HepG2 (cell line): Measurements from ENCODE around the gene AHNAK. TPM values are rescaled to one million over a fixed set of nuclear protein-coding genes. Genes with fewer than 3 reads are reported as not detected.

Source experiments
- ATAC-seq: fragments of 200-7000 bp; cut with Tn5 transposase; 3 replicates; pipeline ENCODE4 v1.9.1; 2020; ENCODE audit warnings: mild to moderate bottlenecking, moderate library complexity
- BruUV-seq: library from RNA; stranded (reverse); fragments of 400-500 nt; replicated peaks from 2 replicates; lab custom pipeline; 2021; lab: Mats Ljungman, UMichigan
- CTCF ChIA-PET: fragments of 300-600 bp; formaldehyde crosslinking; extraction: SDS; loops from one replicate; lab custom pipeline; 2021; ENCODE audit warnings: low total read pairs, inconsistent platforms, low intra/inter-chr PET ratio; lab: Yijun Ruan, JAX
- POLR2A ChIA-PET: fragments of 350-600 bp; sonication (Branson Sonifier 250); formaldehyde crosslinking; loops from one replicate; lab custom pipeline; 2020; ENCODE audit warnings: antibody characterized with exemption, inconsistent platforms; lab: Yijun Ruan, JAX
- DNase-seq: peaks from one replicate; pipeline ENCODE4 v3.0.0-alpha.2; 2015; ENCODE audit warnings: low spot score
- FAIRE-seq: peaks from 3 replicates; lab custom pipeline; 2011; peaks lifted over from hg19 to GRCh38; lab: Jason Lieb, UNC
- H2AFZ ChIP-seq: one replicate; pipeline ENCODE4 v1.6.1; 2011; ENCODE audit warnings: low read length, inconsistent platforms
- H3K27ac ChIP-seq: fragments of 300-600 bp; 3 replicates; pipeline ENCODE4 v1.8.0; 2011; ENCODE audit warnings: mixed run types, mild to moderate bottlenecking, mixed read lengths, low read length, inconsistent platforms; ENCODE audit not compliant: insufficient read depth; ENCODE audit errors: extremely low read length
- H3K27me3 ChIP-seq, 2 experiments: fragments of 200-600 bp in 1 of 2; 2 replicates in 1 of 2; 3 replicates in 1 of 2; pipeline versions ENCODE4 v1.6.0 to v1.8.0; 2011; ENCODE audit warnings: low read length in 2 of 2, mild to moderate bottlenecking in 2 of 2, moderate library complexity in 2 of 2, inconsistent platforms in 1 of 2; ENCODE audit not compliant: insufficient read depth in 2 of 2, control insufficient read depth in 1 of 2
- H3K36me3 ChIP-seq, 2 experiments: fragments of 200-600 bp in 1 of 2; replicated peaks in 1 of 2; 2 replicates in 1 of 2; 3 replicates in 1 of 2; pipeline versions ENCODE4 v1.5.1 to v1.8.0; 2011; ENCODE audit warnings: low read length in 2 of 2, inconsistent platforms in 1 of 2; ENCODE audit not compliant: insufficient read depth in 2 of 2, control insufficient read depth in 1 of 2
- H3K4me1 ChIP-seq: 2 replicates; pipeline ENCODE4 v1.5.1; 2012; ENCODE audit warnings: low read length, inconsistent platforms; ENCODE audit not compliant: insufficient read depth
- H3K4me2 ChIP-seq: 2 replicates; pipeline ENCODE4 v1.6.0; 2011; ENCODE audit warnings: low read depth, low read length, inconsistent platforms
- H3K4me3 ChIP-seq, 3 experiments: fragments of 200-600 bp in 1 of 3; sonication (generic), shearing (Covaris generic) in 1 of 3; replicated peaks in 1 of 3; 2 replicates each; pipeline ENCODE4 v1.5.1; 2011 to 2016; ENCODE audit warnings: low read length in 3 of 3, inconsistent platforms in 2 of 3, low read depth in 2 of 3, mild to moderate bottlenecking in 2 of 3, control low read depth in 1 of 3, mixed read lengths in 1 of 3; ENCODE audit not compliant: insufficient read depth in 1 of 3
- H3K79me2 ChIP-seq: one replicate; pipeline ENCODE4 v1.6.1; 2011; ENCODE audit warnings: low read length, inconsistent platforms; ENCODE audit not compliant: insufficient read depth
- H3K9ac ChIP-seq: 2 replicates; pipeline ENCODE4 v1.6.0; 2011; ENCODE audit warnings: mild to moderate bottlenecking, low read depth, low read length, inconsistent platforms; ENCODE audit not compliant: insufficient read depth
- H3K9me3 ChIP-seq: 2 replicates; pipeline ENCODE4 v1.5.1; 2012; ENCODE audit warnings: mild to moderate bottlenecking, low read length
- H4K20me1 ChIP-seq: 2 replicates; pipeline ENCODE4 v1.6.0; 2011; ENCODE audit warnings: inconsistent platforms, mild to moderate bottlenecking, low read length, moderate library complexity; ENCODE audit not compliant: insufficient read depth
- BRF2 ChIP-seq: sonication (generic); formaldehyde crosslinking; IDR thresholded peaks from 2 replicates; pipeline ENCODE4 v1.8.1; 2022; ENCODE audit warnings: mild to moderate bottlenecking, missing genetic modification reagents
- DPF2 ChIP-seq: sonication (generic); formaldehyde crosslinking; IDR thresholded peaks from 2 replicates; pipeline ENCODE4 v1.4.0; 2020; ENCODE audit warnings: mild to moderate bottlenecking, low read depth, missing genetic modification reagents, borderline replicate concordance
- EEA1 ChIP-seq: sonication (generic); formaldehyde crosslinking; IDR thresholded peaks from 2 replicates; pipeline ENCODE4 v1.5.1; 2020; ENCODE audit warnings: mild to moderate bottlenecking, missing genetic modification reagents, borderline replicate concordance
- ESRRA ChIP-seq: sonication (generic); formaldehyde crosslinking; IDR thresholded peaks from 2 replicates; pipeline ENCODE4 v1.5.1; 2020; ENCODE audit warnings: mild to moderate bottlenecking, low read depth, missing genetic modification reagents
- HMG20B ChIP-seq: conservative IDR thresholded peaks from 2 replicates; pipeline ENCODE4 v1.6.1; 2016; ENCODE audit warnings: missing genetic modification reagents, missing compliant biosample characterization
- HMGXB4 ChIP-seq, 2 experiments: sonication (generic) in 1 of 2; formaldehyde crosslinking in 1 of 2; IDR thresholded peaks; 2 replicates each; pipeline versions ENCODE4 v1.4.0 to v1.6.1; 2018 to 2020; ENCODE audit warnings: missing genetic modification reagents in 2 of 2, borderline replicate concordance in 1 of 2, low read depth in 1 of 2, mild to moderate bottlenecking in 1 of 2, missing biosample characterization in 1 of 2
- POLR2AphosphoS2 ChIP-seq: IDR thresholded peaks from 2 replicates; pipeline ENCODE4 v1.6.1; 2011; ENCODE audit warnings: low read depth, low read length, improper control_type of control experiment
- SOX5 ChIP-seq: IDR thresholded peaks from 2 replicates; pipeline ENCODE4 v1.6.1; 2016; ENCODE audit warnings: borderline replicate concordance
- ZFP91 ChIP-seq: sonication (generic); formaldehyde crosslinking; IDR thresholded peaks from 2 replicates; pipeline ENCODE4 v1.9.0; 2022; ENCODE audit warnings: missing genetic modification reagents, mild to moderate bottlenecking, borderline replicate concordance
- ZMAT3 ChIP-seq: sonication (generic); formaldehyde crosslinking; conservative IDR thresholded peaks from 2 replicates; pipeline ENCODE4 v1.7.0; 2021; ENCODE audit warnings: missing genetic modification reagents
- ZNF281 ChIP-seq: sonication (generic); formaldehyde crosslinking; IDR thresholded peaks from 2 replicates; pipeline ENCODE4 v1.4.0; 2020; ENCODE audit warnings: missing genetic modification reagents, borderline replicate concordance
- ZNF354B ChIP-seq: sonication (generic); formaldehyde crosslinking; IDR thresholded peaks from 2 replicates; pipeline ENCODE4 v1.8.0; 2022; ENCODE audit warnings: mild to moderate bottlenecking, missing genetic modification reagents
- ZNF484 ChIP-seq: sonication (generic); formaldehyde crosslinking; IDR thresholded peaks from 2 replicates; pipeline ENCODE4 v1.5.1; 2020; ENCODE audit warnings: mild to moderate bottlenecking, low read depth, missing genetic modification reagents, borderline replicate concordance
- ZNF510 ChIP-seq: sonication (generic); formaldehyde crosslinking; IDR thresholded peaks from 2 replicates; pipeline ENCODE4 v1.4.0; 2020; ENCODE audit warnings: low read depth, mild to moderate bottlenecking, missing genetic modification reagents
- ZNF746 ChIP-seq: sonication (generic); formaldehyde crosslinking; IDR thresholded peaks from 2 replicates; pipeline ENCODE4 v1.8.0; 2022; ENCODE audit warnings: mild to moderate bottlenecking, missing genetic modification reagents
- WGBS: methylation state at CpG from one replicate; pipeline ENCODE4 v1.1.6; 2017; ENCODE audit warnings: low lambda C conversion rate; 5-methylcytosine and 5-hydroxymethylcytosine counted together
- in situ Hi-C: cut with HindIII; loops from 2 replicates; pipeline ENCODE4 v1.10.0; 2017; ENCODE audit warnings: low pct_unique_long_range_greater_than_20kb; ENCODE audit not compliant: extremely low pct_ligation_motif_present
- intact Hi-C: fragments of 100-400 bp; cut with micrococcal nuclease; formaldehyde crosslinking; loops from one replicate; pipeline ENCODE4 v1.10.0; 2022; ENCODE audit not compliant: unreplicated experiment
- polyA plus RNA-seq, 8 experiments: library from polyadenylated mRNA; depleted of rRNA in 3 of 8; stranded (reverse) in 7 of 8; unstranded in 1 of 8; fragments of >200 nt; fragmentation: Illumina TruSeq in 4 of 8; extraction: Trizol in 4 of 8; gene quantifications; 2 replicates each; pipeline versions ENCODE4 v1.2.1 to v1.2.3, GENCODE V29; 2011 to 2016; ENCODE audit warnings: low read depth in 4 of 8, missing spikeins in 1 of 8, mixed read lengths in 1 of 8; ENCODE audit not compliant: insufficient read depth in 1 of 8
- total RNA-seq, 5 experiments: library from RNA; depleted of rRNA; stranded (reverse); fragments of >200 nt; fragmentation: Illumina TruSeq; extraction: Trizol; gene quantifications; 2 replicates each; pipeline ENCODE4 v1.2.3, GENCODE V29; 2016; ENCODE audit warnings: low read depth in 1 of 5

The AHNAK gene
- total and polyA plus RNA-seq, 2 of the 13 experiments (the other 11 are each of a cell fraction or from before 2014, with no cell fraction given): 23.4 to 25.0 TPM

- intact Hi-C loops: no loop called here
- H4K20me1 ChIP-seq: peaks cover 8% of the 10 kb centered on the region; the same call in 1 of the 2 replicates
- FAIRE-seq (peak; percentile 18), DNase-seq (no peak), ATAC-seq (peak; percentile 27)
- H3K9me3 ChIP-seq: no peaks in the 10 kb centered on the region
- CTCF ChIA-PET: no interaction called here
- peaks cover 56% of the 10 kb centered on the region for H3K4me1 ChIP-seq
- H3K9ac ChIP-seq: peak overlapping the region; percentile 98
- H3K27ac ChIP-seq: peak overlapping the region; percentile 85
- H3K4me3 ChIP-seq: peak overlapping the region; percentile 74 to 83 (median 77)
- H2AFZ ChIP-seq: no peak overlapping the region
- peak overlapping the region; percentile 89 for H3K4me2 ChIP-seq
- in situ Hi-C loops: no loop called here
- 21% methylated on average over 22 of the region's 33 CpGs for WGBS
- peaks cover 60% of the 10 kb centered on the region for H3K79me2 ChIP-seq
- H3K36me3 ChIP-seq: peaks cover 16 to 58% of the 10 kb centered on the region in 2 experiments
- POLR2A ChIA-PET: interaction anchor here (0.6 to 5.0 kb wide), 47 partner anchors 8 to 267 kb away, joined by 3 to 160 read pairs (median 6); partner anchors contain the start of genes AHNAK, B3GAT3, C11orf98 and CSKMT
- TSS peak; percentile 84 for BruUV-seq
- H3K27me3 ChIP-seq: no peaks in the 10 kb centered on the region; a peak in 1 of 5 replicates
- no peak for TF ChIP-seq ZNF484 (CRISPR knock-in tag)
- TF ChIP-seq HMGXB4 (CRISPR knock-in tag; IDR thresholded peaks at IDR 0.05; ENCODE audit: borderline replicate concordance in 1 of 2, low read depth in 1 of 2): 0 out of 4 replicates have a peak, but pooled peaks of 1 of the 2 experiments have one; percentile 11
- no peak for TF ChIP-seq ZMAT3 (CRISPR knock-in tag)
- no peak for TF ChIP-seq EEA1 (CRISPR knock-in tag)
- TF ChIP-seq ZNF281 (CRISPR knock-in tag): no peak
- TF ChIP-seq DPF2 (CRISPR knock-in tag): no peak
- no peak for TF ChIP-seq ZNF354B
- TF ChIP-seq ZNF510 (CRISPR knock-in tag): 0 out of 2 replicates have a peak, but pooled peaks have one; percentile 49
- TF ChIP-seq BRF2 (CRISPR knock-in tag): no peak
- TF ChIP-seq POLR2AphosphoS2: no peak
- TF ChIP-seq SOX5 (CRISPR knock-in tag): no peak
- peak; percentile 46; the same call in 1 of the 2 replicates for TF ChIP-seq ZNF746 (CRISPR knock-in tag)
- no peak for TF ChIP-seq HMG20B
- TF ChIP-seq ESRRA (CRISPR knock-in tag): no peak
- peak; percentile 64 for TF ChIP-seq ZFP91 (CRISPR knock-in tag)
Observed at GRCh38 chr11:62574363-62575071, 27.9 kb upstream of the AHNAK start.
